HS-27A (cell line): ENCODE results near the gene SPATA4.

ENCODE experiments used
- DNase-seq: peaks from one replicate; pipeline ENCODE4 v3.0.0-alpha.2; 2012; ENCODE audit warnings: low read depth, missing footprints

SPATA4 gene

DNA sequence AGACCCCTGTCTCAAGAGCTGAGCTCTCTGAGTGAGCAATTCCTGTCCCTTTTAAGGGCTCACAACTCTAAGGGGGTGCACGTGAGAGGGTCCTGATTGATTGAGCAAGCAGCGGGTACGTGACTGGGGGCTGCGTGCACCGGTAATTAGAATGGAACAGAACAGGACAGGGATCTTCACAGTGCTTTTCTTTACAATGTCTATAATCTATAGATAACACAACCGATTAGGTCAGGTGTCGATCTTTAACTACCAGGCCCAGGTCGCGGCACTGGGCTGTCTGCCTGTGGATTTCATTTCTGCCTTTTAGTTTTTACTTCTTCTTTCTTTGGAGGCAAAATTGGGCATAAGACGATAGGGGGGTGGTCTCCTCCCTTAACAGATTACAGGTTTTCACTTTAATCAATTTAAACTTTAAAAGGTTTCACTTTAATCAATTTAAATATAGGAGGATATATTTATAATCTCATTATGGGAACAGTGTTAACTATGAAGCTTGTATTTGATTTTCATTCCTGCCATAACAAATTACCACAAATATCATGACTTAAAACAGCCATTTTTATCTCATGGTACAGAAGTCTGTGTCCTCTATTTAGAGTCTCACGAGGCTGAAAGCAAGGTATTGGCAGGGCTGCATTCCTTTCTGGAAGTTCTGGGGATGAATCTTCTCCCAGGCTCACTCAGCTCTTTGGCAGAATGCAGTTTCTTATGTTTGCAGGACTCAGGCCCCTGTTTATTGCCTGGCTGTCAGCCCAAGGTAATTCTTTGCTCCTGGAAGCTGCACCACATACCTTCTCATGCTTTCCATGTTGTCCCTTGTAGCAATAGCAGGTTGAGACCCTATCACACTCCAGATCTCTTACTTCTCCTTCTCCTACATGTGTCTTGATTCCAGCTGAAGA is 5.2 kb downstream of the SPATA4 start:
- DNase-seq: no peak

DNA sequence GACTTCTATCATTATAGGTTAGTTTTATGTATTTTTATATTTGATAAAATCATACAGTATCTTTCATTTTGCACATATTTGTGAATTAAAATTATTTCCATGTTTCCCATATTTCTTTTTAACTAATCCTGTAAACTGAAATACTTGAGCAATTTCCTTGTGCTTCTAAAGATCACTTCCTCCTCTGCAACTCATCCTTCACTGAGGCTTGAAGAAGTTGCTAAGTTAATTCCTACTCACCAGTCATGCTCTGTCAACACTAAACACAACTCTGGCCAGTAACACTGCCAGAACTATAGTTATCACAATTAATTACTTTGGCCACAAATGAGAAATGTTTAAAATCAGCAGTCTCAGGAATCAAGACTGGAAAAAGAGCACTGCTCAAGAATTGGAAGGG is 6.7 kb downstream of the SPATA4 start:
- no peak for DNase-seq

DNA sequence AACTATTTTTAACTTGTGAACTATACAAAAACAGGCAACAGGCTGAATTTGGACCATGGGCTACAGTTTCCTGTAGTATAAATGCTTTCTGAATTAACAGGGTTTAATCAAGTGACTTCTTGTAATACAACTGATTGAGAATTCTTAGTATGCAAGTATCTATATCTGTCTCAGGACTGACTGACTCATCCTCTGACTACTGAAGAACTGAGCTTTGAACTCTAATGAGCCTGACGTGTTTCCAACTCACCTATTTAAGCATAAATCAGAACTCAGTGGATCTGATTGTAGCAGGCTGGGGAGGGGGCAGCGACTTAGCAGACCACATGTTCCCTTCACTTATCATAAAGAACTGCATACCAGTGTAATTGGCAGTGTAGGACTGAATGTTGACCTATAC is 7.8 kb downstream of the SPATA4 start:
- no peak for DNase-seq

DNA sequence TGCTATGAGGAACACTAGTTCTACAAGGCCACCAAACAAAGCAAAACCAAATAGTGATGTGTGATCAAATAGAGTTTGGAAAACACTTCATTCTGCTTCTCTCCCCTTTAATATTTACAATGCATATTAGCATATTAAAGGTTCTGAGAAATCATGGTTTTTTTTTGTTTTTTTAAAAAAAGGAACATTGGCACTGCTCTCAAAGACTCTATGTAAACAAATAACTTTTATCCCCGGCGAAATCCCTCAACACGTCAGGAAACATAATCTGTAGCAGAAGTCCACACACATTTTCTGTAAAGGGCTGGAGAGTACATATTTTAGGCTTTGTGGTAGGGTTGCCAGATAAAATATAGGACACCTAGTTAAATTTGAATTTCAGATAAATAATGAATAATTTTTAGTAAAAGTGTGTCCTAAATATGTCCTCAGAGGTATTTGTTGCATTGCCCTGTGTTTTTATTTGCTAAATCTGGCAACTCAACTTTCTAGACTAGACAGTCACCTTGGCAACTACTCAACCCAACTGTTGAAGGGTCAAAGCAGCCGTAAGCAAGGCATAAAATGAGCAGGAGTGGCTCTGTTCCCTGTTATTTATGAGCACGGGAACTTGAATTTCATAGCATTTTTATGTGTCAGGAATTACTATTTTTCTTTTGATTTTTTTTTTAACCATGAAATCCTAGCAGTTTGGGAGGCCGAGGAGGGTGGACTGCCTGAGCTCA is 8.6 kb downstream of the SPATA4 start:
- DNase-seq: no peak

DNA sequence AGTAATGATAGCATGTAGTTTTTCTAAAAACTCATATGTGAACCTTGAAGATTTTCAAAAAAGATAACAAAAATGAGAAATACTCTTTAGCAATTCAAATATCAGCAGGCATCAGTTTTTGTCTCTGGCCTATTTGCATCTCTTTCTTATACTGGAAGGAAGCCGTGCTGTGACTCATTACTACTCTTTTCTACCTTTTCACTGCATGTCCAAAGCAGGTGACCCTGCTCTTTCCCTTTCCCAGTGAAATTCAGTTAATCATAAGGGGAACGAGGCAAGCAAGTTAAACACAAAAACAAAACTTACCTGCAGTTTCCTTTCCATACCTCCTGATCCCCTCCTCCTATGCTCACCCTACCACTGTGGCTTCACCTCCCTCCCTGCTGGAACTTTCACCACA is 9.3 kb downstream of the SPATA4 start:
- no peak for DNase-seq

DNA sequence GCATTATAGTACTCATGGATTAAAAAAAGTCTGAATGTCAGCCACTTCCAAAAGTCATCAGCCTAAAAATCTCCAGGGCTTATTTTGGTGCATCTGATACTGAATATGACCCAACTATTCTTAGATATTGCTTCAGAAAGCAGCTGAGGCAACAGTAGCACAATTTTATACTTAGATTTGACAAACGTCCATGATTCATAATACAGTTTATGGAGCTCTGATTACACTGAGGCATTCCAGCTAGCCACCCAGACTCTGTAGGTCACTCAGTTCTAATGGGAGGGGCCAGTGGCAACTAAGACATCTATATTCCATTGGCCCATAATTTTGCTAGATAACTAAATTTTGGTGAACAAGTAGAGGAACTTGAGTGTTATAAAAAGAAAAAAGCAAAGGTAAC is 10.3 kb downstream of the SPATA4 start:
- no peak for DNase-seq

DNA sequence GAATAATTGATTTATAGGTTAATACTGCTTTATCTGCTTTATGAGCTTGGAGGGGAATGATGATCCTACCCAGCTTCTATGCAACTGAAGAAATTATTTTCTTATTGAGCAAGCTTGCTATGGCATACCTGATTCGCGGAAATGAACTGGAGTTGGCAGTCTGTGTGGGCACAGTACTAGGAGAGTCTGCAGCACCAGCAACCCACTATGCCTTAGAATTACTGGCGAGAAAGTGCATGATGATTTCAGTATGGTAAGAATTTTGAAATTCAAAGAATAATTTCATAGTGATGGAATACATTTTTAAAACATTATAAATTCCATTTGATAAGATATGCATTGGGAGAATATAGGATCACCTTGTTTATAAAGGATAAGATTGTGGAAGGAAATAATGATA is 32.3 kb downstream of the SPATA4 start:
- no peak for DNase-seq

DNA sequence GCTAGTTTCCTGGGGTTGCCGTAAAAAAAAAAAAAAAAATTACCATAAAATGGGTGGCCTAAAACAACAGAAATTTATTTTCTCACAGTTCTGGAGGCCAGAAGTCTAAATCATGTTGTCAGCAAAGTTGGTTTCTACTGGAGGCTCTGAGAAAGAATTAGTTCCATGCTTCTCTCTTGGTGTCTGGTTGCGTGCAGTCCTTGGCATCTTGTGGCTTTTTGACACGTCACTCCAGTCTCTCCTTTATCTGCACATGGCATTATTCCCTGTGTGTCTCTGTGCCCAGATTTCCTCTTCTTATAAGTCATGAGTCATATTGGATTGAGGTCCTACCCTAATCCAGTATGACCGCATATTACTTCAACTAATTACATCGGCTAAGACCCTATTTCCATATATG is 38.7 kb downstream of the SPATA4 start:
- no peak for DNase-seq

DNA sequence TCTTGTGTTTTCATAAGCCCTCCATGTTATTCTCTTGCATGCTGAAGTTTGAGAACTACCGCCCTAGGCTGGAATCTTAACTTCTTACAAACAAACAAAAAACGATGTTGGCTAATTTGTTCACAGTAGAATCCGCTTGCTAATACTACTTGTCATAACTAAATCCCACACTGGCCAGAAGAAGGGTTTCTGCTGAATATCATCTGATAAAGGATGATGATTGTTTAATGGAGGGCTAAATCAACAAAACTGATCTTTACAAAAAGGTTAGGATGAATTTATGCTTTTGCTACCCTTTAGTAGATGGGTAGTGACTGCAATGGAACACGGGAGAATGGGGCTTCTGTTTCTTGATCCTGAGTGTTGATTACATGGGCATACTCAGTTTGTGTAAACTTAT is 42.3 kb downstream of the SPATA4 start:
- no peak for DNase-seq

DNA sequence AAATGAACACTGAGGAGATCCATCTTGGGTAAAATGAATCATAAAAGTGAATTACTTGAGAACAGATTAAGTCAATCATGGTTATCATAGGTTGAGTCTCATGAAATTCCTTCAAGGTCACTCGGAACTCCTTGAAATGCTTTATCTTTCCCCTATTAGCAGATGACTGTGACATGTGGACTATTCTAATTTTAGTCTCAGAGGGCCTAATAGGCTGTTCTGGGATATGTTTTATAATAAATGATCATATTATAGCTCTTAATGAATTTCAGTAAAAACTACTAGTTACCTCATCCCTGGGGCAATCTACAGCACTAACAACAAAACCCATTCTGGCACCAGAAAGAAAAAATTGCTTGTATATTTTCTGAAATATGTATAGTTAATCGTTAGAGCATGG is 44.7 kb downstream of the SPATA4 start:
- DNase-seq: no peak

DNA sequence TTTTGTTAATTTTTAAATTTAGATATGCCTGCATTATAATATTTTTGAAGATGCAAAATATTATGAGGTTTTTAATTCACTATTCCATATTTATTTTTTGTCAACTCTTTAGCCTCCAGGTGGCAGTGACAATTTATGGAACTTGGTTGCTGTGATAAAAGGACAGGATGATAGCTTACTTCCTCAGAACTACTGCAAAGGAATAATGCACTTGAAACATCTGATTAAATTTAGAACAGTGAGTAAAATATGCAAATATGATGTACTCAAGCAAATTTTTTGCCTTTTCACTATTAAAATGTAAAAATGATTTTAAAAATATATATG is 45.1 kb downstream of the SPATA4 start:
- no peak for DNase-seq

DNA sequence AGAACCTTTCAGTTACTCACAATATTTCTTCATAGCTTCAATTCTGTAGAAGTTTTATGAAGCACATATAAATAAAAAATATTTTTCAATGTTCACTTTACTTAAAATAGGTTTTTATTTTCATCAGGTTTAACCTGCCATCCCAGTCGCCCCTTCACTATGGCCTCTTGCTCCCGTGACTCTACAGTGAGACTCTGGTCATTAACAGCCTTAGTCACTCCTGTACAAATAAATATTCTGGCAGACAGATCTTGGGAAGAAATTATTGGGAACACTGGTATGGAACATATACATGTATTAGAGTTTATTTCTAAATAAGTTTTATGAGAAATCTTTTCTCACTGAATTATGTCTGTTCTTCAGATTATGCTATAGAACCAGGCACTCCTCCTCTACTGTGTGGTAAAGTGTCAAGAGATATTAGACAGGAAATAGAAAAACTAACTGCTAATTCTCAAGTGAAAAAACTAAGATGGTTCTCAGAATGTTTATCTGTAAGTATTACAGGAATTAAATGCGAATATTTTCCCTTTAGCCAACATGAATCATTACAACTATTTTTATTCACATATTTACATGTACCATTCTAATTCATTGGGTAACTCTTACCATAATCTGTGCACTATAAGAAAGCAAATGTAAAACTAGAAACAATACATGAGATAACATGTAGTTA is 45.6 kb downstream of the SPATA4 start:
- DNase-seq: no peak

DNA sequence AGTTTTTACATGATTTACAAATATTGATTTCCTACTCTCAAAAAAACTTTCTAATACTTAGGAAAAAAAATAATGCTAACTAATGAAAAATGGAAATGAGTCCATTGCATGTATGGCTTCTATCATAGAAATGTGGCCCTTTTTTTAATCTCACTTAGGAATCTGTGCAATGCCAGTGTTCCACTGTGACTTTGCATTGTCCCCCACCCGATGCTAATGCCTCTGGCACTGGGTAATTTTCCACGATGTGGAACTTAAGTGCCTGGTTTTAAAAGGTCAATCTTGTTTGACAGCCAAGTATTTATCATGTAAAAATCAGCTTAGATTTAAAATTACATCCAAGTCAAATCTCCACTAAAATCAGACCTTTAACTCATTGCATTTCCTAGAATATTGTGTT is 53.1 kb downstream of the SPATA4 start:
- no peak for DNase-seq

DNA sequence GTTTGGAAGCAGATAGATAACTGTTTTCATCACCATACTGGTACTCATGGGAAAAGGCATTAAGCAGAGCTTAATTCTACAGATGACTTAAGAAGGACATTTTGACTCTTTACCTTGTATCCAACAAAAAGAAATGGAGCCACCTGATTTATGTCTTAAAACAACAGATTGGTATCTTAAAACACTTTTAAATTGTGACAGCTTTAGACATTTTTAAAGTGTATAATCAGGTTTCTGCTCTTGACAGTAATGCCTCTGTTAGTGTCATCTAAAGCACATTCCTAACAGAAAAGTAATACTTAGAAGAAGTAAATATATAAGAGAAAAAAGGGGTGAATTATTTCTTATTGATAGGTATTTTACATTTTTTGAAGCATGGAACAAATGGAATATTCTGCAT is 55.9 kb downstream of the SPATA4 start:
- DNase-seq: no peak

DNA sequence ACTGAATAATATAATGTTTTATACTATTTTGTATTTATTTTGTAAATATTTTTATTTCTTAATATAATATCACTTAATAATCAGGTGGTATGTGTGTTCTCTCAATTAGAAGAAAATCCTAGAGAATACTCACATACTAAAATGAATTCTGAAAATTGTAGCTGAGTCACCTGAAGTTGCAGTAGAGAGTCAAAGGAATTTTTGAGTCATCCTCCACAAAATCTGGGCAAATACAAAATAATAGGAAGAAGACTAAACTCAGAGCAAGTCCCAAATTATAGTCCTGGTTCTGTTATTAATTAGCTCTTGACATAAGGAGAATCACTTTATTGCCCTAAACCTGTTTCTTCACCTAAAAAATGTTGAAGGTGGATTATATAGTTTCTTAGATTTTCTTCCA is 57.8 kb downstream of the SPATA4 start:
- no peak for DNase-seq

DNA sequence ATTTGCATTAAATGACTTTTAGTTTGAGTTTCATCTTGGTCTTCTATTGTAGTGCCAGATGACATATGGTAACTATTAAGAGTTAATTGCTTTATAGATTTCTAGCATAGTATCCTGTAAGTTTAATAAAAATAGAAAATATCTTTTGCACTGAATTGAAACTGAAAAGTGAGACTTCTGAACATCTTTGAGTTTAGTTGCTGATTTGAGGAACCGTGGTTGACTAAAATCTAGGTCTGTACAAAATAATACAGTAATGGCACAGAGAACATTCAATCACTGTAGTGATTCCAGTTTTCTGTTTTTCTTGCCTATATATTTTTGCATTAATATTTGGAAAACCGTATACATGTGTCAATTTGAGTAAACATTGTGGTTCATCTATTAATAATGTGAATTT is 60.7 kb downstream of the SPATA4 start:
- DNase-seq: no peak
